ENCODE measurements around the gene SOX18.

Gene SOX18

DNA sequence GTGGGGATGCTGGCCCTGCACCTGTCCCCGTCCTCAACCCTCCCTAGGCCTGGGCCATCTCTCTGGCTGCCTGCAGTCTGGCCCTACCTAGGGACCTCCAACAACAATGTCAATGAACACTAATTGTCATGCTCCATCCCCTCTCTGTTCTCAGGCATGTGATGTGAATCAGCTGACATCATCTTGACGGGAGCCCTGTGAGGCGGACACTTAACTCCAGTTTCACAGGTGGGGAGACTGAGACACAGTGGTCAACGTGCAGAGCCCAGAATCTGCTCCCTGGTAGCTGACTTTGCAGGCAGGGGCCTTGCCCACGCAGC lies 12.8 kb upstream of the SOX18 start:
- no peak for DNase-seq (ENCODE audit: low read depth)
- TF ChIP-seq, protein P1, sequence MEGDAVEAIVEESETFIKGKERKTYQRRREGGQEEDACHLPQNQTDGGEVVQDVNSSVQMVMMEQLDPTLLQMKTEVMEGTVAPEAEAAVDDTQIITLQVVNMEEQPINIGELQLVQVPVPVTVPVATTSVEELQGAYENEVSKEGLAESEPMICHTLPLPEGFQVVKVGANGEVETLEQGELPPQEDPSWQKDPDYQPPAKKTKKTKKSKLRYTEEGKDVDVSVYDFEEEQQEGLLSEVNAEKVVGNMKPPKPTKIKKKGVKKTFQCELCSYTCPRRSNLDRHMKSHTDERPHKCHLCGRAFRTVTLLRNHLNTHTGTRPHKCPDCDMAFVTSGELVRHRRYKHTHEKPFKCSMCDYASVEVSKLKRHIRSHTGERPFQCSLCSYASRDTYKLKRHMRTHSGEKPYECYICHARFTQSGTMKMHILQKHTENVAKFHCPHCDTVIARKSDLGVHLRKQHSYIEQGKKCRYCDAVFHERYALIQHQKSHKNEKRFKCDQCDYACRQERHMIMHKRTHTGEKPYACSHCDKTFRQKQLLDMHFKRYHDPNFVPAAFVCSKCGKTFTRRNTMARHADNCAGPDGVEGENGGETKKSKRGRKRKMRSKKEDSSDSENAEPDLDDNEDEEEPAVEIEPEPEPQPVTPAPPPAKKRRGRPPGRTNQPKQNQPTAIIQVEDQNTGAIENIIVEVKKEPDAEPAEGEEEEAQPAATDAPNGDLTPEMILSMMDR (conservative IDR thresholded peaks at IDR 0.05; ENCODE audit: low read length): no peak
- peak overlapping the region; percentile 67 for H3K4me3 ChIP-seq (ENCODE audit: low read length)

DNA sequence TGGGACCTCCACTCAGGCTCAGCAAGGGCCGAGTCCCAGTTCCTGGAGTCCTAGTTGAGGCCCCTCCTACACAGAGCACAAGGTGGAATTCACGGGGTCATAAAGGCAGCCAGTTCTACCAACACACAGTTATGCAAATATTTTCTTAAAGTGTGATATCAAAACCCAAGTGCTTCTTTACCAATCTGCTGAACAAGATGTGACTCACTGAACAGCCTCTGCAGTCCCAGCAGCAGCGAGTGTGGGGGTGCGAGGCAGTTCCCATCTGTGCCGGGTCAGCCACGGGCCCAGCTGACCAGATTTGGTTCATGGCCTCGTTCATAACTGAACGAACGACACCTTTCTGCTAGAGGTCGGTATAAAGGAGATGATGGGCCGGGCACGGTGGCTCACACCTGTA lies 9.1 kb upstream of the SOX18 start:
- DNase-seq (ENCODE audit: low read depth): no peak
- TF ChIP-seq, protein P1 (conservative IDR thresholded peaks at IDR 0.05; ENCODE audit: low read length): no peak
- no peak overlapping the region for H3K4me3 ChIP-seq (ENCODE audit: low read length)

DNA sequence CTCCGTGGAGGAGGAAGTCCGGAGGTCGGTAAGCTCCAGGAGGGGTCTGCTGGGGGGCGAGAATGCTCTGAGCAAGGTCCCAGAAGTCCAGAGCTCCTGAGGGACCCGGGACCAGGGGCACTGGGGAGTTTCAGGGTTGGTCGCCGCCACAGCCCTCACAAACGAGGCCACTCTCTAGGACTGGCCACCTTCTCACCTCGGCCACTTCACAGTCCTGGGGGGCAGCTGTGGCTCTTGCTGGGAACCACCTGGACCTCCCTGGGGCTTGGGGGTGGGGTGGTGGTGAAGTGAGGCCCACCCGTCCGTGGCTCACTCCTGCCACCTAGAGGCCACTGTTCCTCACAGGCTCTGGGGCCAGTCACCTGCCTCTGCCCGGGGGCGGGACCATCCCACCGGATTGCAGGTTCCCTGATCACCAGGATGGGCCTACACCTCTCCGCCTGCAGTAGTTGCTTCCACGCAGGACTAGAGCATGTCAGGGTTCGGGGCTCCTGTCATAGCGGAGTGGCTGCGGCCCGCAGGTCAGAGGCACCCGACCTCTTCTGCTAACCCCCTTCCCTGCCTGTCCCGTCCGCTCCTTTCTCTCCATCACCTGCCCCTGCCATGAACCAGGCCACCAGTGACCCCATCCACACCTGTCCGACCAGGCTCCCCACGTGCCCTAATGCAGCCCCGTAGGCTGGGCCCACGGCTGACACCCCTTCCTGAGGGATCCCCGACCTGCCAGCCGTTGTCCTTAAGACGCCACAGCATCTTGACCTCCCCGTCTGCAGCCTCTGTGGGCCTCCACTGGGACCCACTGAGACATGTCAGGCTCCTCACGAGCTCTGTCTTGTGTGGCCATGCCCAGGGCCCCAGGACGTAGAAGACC lies 8.4 kb upstream of the SOX18 start:
- TF ChIP-seq, protein P1 (conservative IDR thresholded peaks at IDR 0.05; ENCODE audit: low read length): peak; percentile 79
- peak; percentile 40 for DNase-seq (ENCODE audit: low read depth)
- no peak overlapping the region for H3K4me3 ChIP-seq (ENCODE audit: low read length)

DNA sequence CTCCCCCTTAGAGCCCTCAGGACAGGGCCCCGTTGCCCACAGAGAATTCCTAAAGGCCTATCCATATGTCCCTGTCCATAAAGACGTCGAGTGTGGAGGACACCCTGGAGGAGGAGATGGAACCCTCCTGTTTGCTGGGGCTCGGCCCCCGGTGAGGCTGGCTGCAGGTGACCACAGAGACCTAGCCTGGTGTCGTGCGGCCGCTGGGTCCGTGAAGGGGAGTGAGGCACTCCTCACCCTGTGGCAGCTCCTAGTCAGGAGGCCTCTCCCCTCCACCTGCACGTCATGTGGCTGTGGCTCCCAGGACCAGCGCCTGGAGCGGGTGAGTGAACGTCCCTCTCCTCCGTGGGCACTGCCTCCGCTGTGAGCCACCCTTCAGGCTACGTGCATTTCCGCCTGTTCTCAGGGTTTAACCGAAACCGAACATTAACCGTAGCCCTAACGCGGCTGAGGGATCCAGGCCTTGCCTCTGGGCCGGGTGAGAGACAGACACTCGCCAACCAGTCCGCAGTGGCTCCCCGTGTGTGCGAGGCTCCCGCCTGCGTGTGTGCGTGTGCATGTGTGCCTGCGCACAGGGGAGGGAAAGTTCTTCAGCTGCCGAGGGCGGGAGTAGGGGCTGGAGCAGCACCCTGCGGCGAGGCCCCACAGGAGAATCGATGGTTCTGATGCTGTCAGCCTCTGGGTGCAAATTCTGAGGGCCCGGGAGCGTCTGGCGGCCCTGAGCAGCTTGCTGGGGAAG lies 7.6 kb upstream of the SOX18 start:
- TF ChIP-seq, protein P1 (conservative IDR thresholded peaks at IDR 0.05; ENCODE audit: low read length): no peak
- H3K4me3 ChIP-seq (ENCODE audit: low read length): no peak overlapping the region

DNA sequence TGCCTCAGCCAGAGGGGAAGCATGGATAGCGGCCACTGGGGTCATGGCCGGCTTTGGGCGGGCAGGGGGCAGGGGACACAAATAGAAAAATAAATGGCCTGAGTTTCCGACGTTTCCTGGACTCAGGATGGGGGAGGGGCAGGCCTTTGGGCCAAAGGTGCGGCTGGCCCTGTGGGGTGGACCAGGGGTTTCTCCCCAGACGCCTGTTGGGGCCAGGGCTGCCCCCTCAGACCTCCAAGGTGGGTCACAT lies 7.1 kb upstream of the SOX18 start:
- TF ChIP-seq, protein P1 (conservative IDR thresholded peaks at IDR 0.05; ENCODE audit: low read length): no peak
- H3K4me3 ChIP-seq (ENCODE audit: low read length): no peak overlapping the region
- DNase-seq (ENCODE audit: low read depth): no peak

More for the DNA sequence above, 7.6 kb upstream of the SOX18 start:
- DNase-seq (ENCODE audit: low read depth): no peak

DNA sequence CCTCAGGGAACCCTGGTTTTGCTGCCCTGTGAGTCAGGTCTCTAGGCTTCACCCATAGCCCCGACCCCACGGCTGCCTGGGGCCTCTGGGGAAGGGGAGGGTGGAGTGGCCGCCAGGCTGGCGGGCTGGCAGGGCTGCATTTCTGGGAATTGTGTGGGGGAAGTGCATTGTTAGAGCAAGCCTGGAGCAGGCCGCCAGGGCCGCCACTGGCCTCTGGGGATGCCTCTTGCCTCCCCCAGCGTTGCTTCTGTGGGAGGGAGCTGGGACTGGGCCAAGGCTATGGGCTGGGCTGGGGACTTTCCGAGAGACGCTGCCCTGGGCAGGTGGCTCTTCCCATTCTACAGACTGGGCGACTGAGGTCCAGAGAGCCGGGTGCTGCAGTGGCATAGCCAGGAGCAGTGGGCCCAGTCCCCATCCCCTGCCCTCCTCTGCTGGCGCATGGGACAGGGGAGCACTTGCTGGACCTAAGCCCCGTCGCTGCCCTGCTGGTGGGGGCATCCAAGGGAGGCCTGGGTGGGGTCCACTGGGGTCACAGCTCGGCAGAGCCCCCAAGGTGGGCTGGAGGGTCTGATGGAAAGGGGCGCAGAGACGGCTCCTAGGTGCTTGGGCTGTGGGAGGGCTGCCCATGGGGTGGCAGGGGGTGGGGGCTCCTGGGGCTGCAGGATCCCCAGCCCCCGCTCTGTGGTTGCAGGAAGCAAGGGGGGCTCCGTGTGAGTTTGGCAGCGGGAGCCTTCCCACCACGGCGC lies 6.6 kb upstream of the SOX18 start:
- H3K4me3 ChIP-seq (ENCODE audit: low read length): no peak overlapping the region
- TF ChIP-seq, protein P1 (conservative IDR thresholded peaks at IDR 0.05; ENCODE audit: low read length): no peak
- no peak for DNase-seq (ENCODE audit: low read depth)

Data from AG10803 (cell line).